RWPE2 (cell line): Measurements from ENCODE around the gene CENPP.

Experiments
- ATAC-seq: fragments of 200-7000 bp; cut with Tn5 transposase; 3 replicates; pipeline ENCODE4 v1.9.1; 2021; ENCODE audit warnings: low read depth
- DNase-seq: peaks from one replicate; pipeline ENCODE4 v3.0.0-alpha.2; 2020; ENCODE audit warnings: low spot score
- H3K27ac ChIP-seq: fragments of 450-650 bp; 2 replicates; pipeline ENCODE4 v1.5.1; 2017; ENCODE audit warnings: mild to moderate bottlenecking; ENCODE audit not compliant: poor library complexity, severe bottlenecking
- H3K27me3 ChIP-seq: fragments of 250-450 bp; sonication (Bioruptor Pico); 2 replicates; pipeline ENCODE4 v1.5.1; 2021; ENCODE audit warnings: mild to moderate bottlenecking, moderate library complexity; ENCODE audit not compliant: insufficient read depth, poor library complexity, severe bottlenecking
- H3K36me3 ChIP-seq: fragments of 250-450 bp; sonication (Bioruptor Pico); 2 replicates; pipeline ENCODE4 v1.5.1; 2020; ENCODE audit warnings: low read depth, mild to moderate bottlenecking, moderate library complexity
- H3K4me1 ChIP-seq: fragments of 250-450 bp; sonication (Bioruptor Pico); 2 replicates; pipeline ENCODE4 v1.5.1; 2021; ENCODE audit warnings: mild to moderate bottlenecking, moderate library complexity; ENCODE audit not compliant: insufficient read depth, poor library complexity, severe bottlenecking
- H3K4me3 ChIP-seq: fragments of 250-450 bp; sonication (Bioruptor Pico); 2 replicates; pipeline ENCODE4 v1.5.1; 2021; ENCODE audit warnings: mild to moderate bottlenecking, moderate library complexity; ENCODE audit not compliant: severe bottlenecking
- H3K9me3 ChIP-seq: fragments of 250-450 bp; sonication (Bioruptor Pico); 2 replicates; pipeline ENCODE4 v1.5.1; 2021; ENCODE audit warnings: mild to moderate bottlenecking, moderate library complexity; ENCODE audit not compliant: severe bottlenecking
- CTCF ChIP-seq: fragments of 450-650 bp; IDR thresholded peaks from one replicate; pipeline ENCODE4 v1.5.1; 2017; ENCODE audit warnings: mild to moderate bottlenecking, moderate library complexity; ENCODE audit not compliant: poor library complexity, severe bottlenecking

Gene CENPP

GRCh38 chr9:92607773-92608172 is 282.0 kb downstream of the CENPP start:
- H3K4me3 ChIP-seq: no peak overlapping the region
- no peak for TF ChIP-seq CTCF
- no peaks in the 10 kb centered on the region for H3K9me3 ChIP-seq
- no peaks in the 10 kb centered on the region for H3K4me1 ChIP-seq
- ATAC-seq (peak; percentile 29; the same call in 1 of the 3 replicates), DNase-seq (no peak)
- H3K27ac ChIP-seq: no peak overlapping the region
- peaks cover 3% of the 10 kb centered on the region for H3K36me3 ChIP-seq
- H3K27me3 ChIP-seq: no peaks in the 10 kb centered on the region

- TF ChIP-seq CTCF: no peak
- no peak for DNase-seq
- no peak overlapping the region for H3K27ac ChIP-seq
- ATAC-seq: no peak
- H3K36me3 ChIP-seq: peaks cover 9% of the 10 kb centered on the region
- no peaks in the 10 kb centered on the region for H3K9me3 ChIP-seq
- H3K4me1 ChIP-seq: no peaks in the 10 kb centered on the region
- no peak overlapping the region for H3K4me3 ChIP-seq
- no peaks in the 10 kb centered on the region for H3K27me3 ChIP-seq
Observed at GRCh38 chr9:92608241-92608908, 282.6 kb downstream of the CENPP start.

- ATAC-seq (0 out of 3 replicates have a peak, but pooled peaks have one; percentile 7), DNase-seq (no peak)
- peaks cover 9% of the 10 kb centered on the region for H3K36me3 ChIP-seq
- no peak overlapping the region for H3K27ac ChIP-seq
- H3K9me3 ChIP-seq: no peaks in the 10 kb centered on the region
- no peaks in the 10 kb centered on the region for H3K27me3 ChIP-seq
- TF ChIP-seq CTCF: no peak
- H3K4me3 ChIP-seq: no peak overlapping the region
- no peaks in the 10 kb centered on the region for H3K4me1 ChIP-seq
Observed at GRCh38 chr9:92608909-92609445, 283.2 kb downstream of the CENPP start.

GRCh38 chr9:92610470-92611420 is 285.0 kb downstream of the CENPP start:
- no peaks in the 10 kb centered on the region for H3K9me3 ChIP-seq
- no peaks in the 10 kb centered on the region for H3K4me1 ChIP-seq
- no peak overlapping the region for H3K27ac ChIP-seq
- no peak overlapping the region for H3K4me3 ChIP-seq
- no peak for ATAC-seq
- H3K36me3 ChIP-seq: peaks cover 9% of the 10 kb centered on the region
- no peak for TF ChIP-seq CTCF
- DNase-seq: no peak
- no peaks in the 10 kb centered on the region for H3K27me3 ChIP-seq
